Mucosa of rectum (tissue), 2 donors: ENCODE data around the gene GPR152.

Experiments
- H3K27ac ChIP-seq, 2 donors: one replicate each; pipeline ENCODE4 v1.7.0; 2013; ENCODE audit warnings: inconsistent platforms in 2 of 2, low read depth in 2 of 2, low read length in 2 of 2
- H3K27me3 ChIP-seq, 2 donors: one replicate each; pipeline ENCODE4 v1.7.0; 2013; ENCODE audit warnings: low read length in 2 of 2; ENCODE audit not compliant: control insufficient read depth in 2 of 2, insufficient read depth in 2 of 2
- H3K36me3 ChIP-seq, 2 donors: one replicate each; pipeline ENCODE4 v1.7.0; 2013; ENCODE audit warnings: low read length in 2 of 2; ENCODE audit not compliant: control insufficient read depth in 2 of 2, insufficient read depth in 2 of 2
- H3K4me1 ChIP-seq, 2 donors: one replicate each; pipeline ENCODE4 v1.7.0; 2013; ENCODE audit warnings: low read length in 2 of 2, mild to moderate bottlenecking in 1 of 2; ENCODE audit not compliant: control insufficient read depth in 2 of 2, insufficient read depth in 2 of 2
- H3K4me3 ChIP-seq, 2 donors: one replicate each; pipeline ENCODE4 v1.7.0; 2013; ENCODE audit warnings: low read length in 2 of 2
- H3K9ac ChIP-seq, 2 donors: one replicate each; pipeline ENCODE4 v1.7.0; 2013; ENCODE audit warnings: low read length in 2 of 2, low read depth in 1 of 2, mild to moderate bottlenecking in 1 of 2
- H3K9me3 ChIP-seq, 2 donors: one replicate each; pipeline ENCODE4 v1.7.0; 2013; ENCODE audit warnings: low read length in 2 of 2; ENCODE audit not compliant: control insufficient read depth in 2 of 2
- donor health status: healthy.
- donor health status: Normal muscosa, but diverticular disease.

The GPR152 gene

DNA sequence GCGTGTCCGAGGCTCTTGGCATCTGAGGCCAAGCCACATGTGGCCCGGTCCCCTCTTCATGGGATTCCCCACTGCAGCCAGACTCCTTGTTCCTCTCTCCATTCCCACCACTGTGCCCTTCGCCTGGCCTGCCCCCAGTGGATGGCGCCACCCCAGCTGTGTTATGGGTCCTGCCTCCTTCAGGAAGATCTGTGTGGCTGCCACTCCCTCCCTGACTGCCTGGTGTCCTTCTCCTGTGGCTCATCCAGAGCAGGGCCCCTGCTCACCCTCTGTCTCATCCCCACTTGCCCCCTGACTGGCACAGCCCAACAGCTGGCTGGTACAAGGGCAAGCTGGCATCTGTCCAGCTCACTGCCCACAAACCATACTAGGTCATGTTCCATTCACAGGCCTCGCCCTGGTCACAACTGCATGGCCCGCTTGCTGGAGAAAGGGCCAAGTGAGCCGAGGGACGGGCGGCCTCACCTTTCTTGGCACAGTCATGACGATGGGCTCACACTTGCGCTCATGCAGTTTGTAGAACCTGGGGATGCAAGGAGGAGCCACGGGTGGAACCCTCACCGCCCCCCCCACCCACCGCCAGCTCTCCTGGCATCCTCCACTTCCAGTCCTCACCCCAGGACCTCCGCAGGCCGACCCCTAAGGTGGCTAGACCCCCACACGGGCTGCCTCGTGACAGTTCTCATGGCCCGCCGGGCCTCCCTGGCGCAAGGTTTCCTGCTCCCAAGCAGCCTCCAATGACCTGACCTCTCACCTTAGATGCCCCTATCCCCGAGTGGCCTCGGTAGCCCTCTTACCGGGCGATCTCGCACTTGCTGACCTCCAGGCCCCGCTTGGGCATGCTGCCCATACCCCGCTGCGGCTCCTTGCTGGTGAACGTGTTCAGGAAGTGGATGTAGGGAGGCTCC is 13.0 kb downstream of the GPR152 start:
- no peak overlapping the region for H3K9ac ChIP-seq
- H3K36me3 ChIP-seq = peaks cover 24 to 32% of the 10 kb centered on the region in 2 donors
- H3K4me3 ChIP-seq = peak overlapping the region in 1 of 2 donors; percentile 44
- peak overlapping the region; percentile 26 to 61 for H3K27ac ChIP-seq
- H3K9me3 ChIP-seq = no peaks in the 10 kb centered on the region
- H3K4me1 ChIP-seq = peaks cover 17 to 24% of the 10 kb centered on the region in 2 donors
- no peaks in the 10 kb centered on the region for H3K27me3 ChIP-seq

GRCh38 chr11:67438158-67438902 is 14.2 kb downstream of the GPR152 start:
- Histone ChIP-seq H3K4me3 (peak overlapping the region; percentile 32 to 77), H3K27ac (peak overlapping the region in 1 of 2 donors; percentile 87), H3K9me3 (no peaks in the 10 kb centered on the region), H3K27me3 (no peaks in the 10 kb centered on the region), H3K9ac (no peak overlapping the region), H3K36me3 (peaks cover 37 to 43% of the 10 kb centered on the region in 2 donors), H3K4me1 (peaks cover 17 to 24% of the 10 kb centered on the region in 2 donors)

DNA sequence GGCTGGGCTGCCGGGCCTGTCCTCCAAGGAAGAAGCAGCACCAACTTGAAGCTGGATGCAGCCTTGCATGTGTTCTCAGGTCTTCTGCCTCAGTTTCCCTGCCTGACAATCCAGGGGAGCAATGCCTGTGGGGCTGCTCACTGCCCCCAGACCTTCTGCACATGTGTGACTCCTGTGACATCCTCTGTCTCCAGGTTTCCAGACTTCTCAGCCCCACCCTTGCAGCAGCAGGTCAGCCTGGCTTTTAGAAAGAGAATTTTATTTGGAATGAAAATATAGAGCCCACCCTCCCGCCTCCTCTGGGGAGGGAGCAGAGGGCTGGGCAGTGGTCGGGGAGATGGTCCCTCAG is 14.7 kb downstream of the GPR152 start:
- Histone ChIP-seq H3K4me1 (peaks cover 17 to 24% of the 10 kb centered on the region in 2 donors), H3K9ac (peak overlapping the region in 1 of 2 donors; percentile 47), H3K27ac (peak overlapping the region; percentile 55 to 87), H3K9me3 (no peaks in the 10 kb centered on the region), H3K27me3 (no peaks in the 10 kb centered on the region), H3K4me3 (peak overlapping the region; percentile 32 to 77), H3K36me3 (peaks cover 42 to 46% of the 10 kb centered on the region in 2 donors)

- peak within 1 kb of the TSS; percentile 55 to 87 for H3K27ac ChIP-seq
- no peaks in the 10 kb centered on the region for H3K9me3 ChIP-seq
- H3K4me1 ChIP-seq = peaks cover 11 to 18% of the 10 kb centered on the region in 2 donors
- H3K36me3 ChIP-seq = peaks cover 47 to 52% of the 10 kb centered on the region in 2 donors
- peak within 1 kb of the TSS; percentile 32 to 77 for H3K4me3 ChIP-seq
- H3K9ac ChIP-seq = peak within 1 kb of the TSS in 1 of 2 donors; percentile 52
- H3K27me3 ChIP-seq = no peaks in the 10 kb centered on the region
Observed at GRCh38 chr11:67437082-67437808, 15.3 kb downstream of the GPR152 start, which contains the start of gene PTPRCAP. Gene PTPRCAP (minus strand): TSS chr11:67437682. CDS start chr11:67437619, 63 bp downstream.

GRCh38 chr11:67436459-67437081 is 16.0 kb downstream of the GPR152 start:
- Histone ChIP-seq H3K9me3 (no peaks in the 10 kb centered on the region), H3K36me3 (peaks cover 51% of the 10 kb centered on the region in 2 donors), H3K4me1 (peaks cover 5 to 13% of the 10 kb centered on the region in 2 donors), H3K9ac (peak overlapping the region in 1 of 2 donors; percentile 26), H3K4me3 (peak overlapping the region; percentile 14 to 75), H3K27ac (peak overlapping the region in 1 of 2 donors; percentile 87), H3K27me3 (no peaks in the 10 kb centered on the region)

- Histone ChIP-seq H3K9me3 (no peaks in the 10 kb centered on the region), H3K9ac (no peak overlapping the region), H3K36me3 (peaks cover 48 to 49% of the 10 kb centered on the region in 2 donors)
Observed at GRCh38 chr11:67435727-67436458, 16.6 kb downstream of the GPR152 start.

GRCh38 chr11:67435031-67435726 is 17.4 kb downstream of the GPR152 start:
- Histone ChIP-seq H3K4me3 (peak overlapping the region in 1 of 2 donors; percentile 1), H3K9me3 (no peaks in the 10 kb centered on the region), H3K27ac (peak overlapping the region in 1 of 2 donors; percentile 32), H3K36me3 (peaks cover 41 to 47% of the 10 kb centered on the region in 2 donors), H3K27me3 (no peaks in the 10 kb centered on the region), H3K4me1 (peaks cover 0 to 13% of the 10 kb centered on the region in 2 donors), H3K9ac (no peak overlapping the region)

More at GRCh38 chr11:67435727-67436458, 16.6 kb downstream of the GPR152 start:
- no peaks in the 10 kb centered on the region for H3K27me3 ChIP-seq
- peaks cover 2 to 13% of the 10 kb centered on the region in 2 donors for H3K4me1 ChIP-seq
- peak overlapping the region; percentile 32 to 37 for H3K27ac ChIP-seq
- peak overlapping the region; percentile 1 to 75 for H3K4me3 ChIP-seq

DNA sequence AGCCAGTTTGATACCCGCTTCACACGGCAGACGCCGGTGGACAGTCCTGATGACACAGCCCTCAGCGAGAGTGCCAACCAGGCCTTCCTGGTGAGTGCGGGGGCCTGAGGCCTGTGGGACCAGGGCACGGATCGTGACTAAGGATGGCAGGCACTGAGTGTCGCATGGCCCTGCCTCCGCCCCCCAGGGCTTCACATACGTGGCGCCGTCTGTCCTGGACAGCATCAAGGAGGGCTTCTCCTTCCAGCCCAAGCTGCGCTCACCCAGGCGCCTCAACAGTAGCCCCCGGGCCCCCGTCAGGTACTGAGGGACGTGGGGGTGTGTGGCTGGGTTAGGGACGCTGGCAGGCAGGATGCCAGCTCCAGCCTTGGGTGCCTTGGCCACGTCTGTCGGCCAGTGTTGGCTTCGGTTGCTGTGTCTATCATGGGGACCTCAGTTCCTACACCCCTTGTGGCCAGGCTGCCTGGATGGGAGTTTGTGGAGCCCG is 18.1 kb downstream of the GPR152 start:
- H3K4me3 ChIP-seq = no peak overlapping the region
- no peak overlapping the region for H3K27ac ChIP-seq
- H3K9me3 ChIP-seq = no peaks in the 10 kb centered on the region
- no peak overlapping the region for H3K9ac ChIP-seq
- peaks cover 2 to 9% of the 10 kb centered on the region in 2 donors for H3K4me1 ChIP-seq
- H3K27me3 ChIP-seq = no peaks in the 10 kb centered on the region
- H3K36me3 ChIP-seq = peaks cover 40 to 42% of the 10 kb centered on the region in 2 donors
